MM.1S (cell line): ENCODE results near the gene USP54.

Source experiments
- CTCF ChIP-seq: fragments of 300-600 bp; sonication (generic); IDR thresholded peaks from 2 replicates; pipeline ENCODE4 v1.5.1; 2016; ENCODE audit warnings: antibody characterized with exemption, low read length, mixed read lengths
- EZH2 ChIP-seq: fragments of 300-600 bp; sonication (generic); optimal IDR thresholded peaks from 2 replicates; pipeline ENCODE3; 2017; ENCODE audit warnings: low read depth, mild to moderate bottlenecking, antibody characterized with exemption, low read length, mixed read lengths
- EZH2phosphoT487 ChIP-seq: fragments of 300-600 bp; sonication (generic); IDR thresholded peaks from 2 replicates; pipeline ENCODE4 v1.6.1; 2018; ENCODE audit warnings: antibody characterized with exemption, low read length

- no peak for TF ChIP-seq EZH2phosphoT487
- TF ChIP-seq EZH2: no peak
- no peak for TF ChIP-seq CTCF
These were observed 14.8 kb downstream of the USP54 start for GRCh38 chr10:73576178-73576889.
